ENCODE measurements around the gene PPFIA3.
"Not testable (repeated sequence)": the region's sequence is repeated elsewhere in the genome, so short reads cannot be mapped to it uniquely, and the experiment has no call there.

Gene PPFIA3

GRCh38 chr19:49150106-49150943 is 31.0 kb downstream of the PPFIA3 start:
- DNase-seq (ENCODE audit: low read depth), result peak; percentile 49

GRCh38 chr19:49150944-49151243 is 31.6 kb downstream of the PPFIA3 start:
- no peak for DNase-seq (ENCODE audit: low read depth)

- DNase-seq (ENCODE audit: low read depth), result no peak
Observed at GRCh38 chr19:49151267-49152118, 32.1 kb downstream of the PPFIA3 start.

GRCh38 chr19:49152119-49152550 is 32.8 kb downstream of the PPFIA3 start:
- DNase-seq (ENCODE audit: low read depth), result no peak

DNA sequence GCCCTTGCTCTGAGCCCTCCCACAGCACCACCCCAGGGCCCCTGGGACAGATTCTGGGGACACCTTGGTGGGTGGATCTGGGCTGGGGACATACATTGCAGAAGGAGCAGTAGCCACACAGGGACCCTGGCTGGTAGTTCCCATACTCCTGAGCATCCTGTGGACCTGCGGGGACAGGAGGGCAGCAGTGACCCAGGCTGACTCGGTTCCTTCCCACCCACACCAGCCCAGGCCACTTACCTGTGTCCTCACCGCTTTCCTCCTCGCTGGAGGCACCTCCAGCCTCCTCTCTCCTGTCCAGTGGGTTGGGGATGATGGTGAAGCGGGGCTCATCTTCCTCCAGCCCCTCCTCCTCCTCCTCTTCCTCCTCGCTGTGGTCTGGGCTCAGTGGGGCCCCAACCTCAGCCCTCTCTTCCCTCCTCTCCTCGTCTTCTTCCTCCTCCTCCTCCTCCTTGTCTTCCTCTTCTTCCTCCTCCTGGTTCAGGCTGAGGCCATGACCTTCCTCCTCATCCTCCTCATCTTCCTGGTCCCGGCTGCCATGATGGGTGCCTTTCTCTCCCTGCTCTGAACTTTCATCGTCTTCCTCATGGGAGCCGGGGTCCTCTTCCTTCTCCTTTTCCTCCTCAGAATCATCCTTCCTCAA is 33.9 kb downstream of the PPFIA3 start:
- DNase-seq (ENCODE audit: low read depth), result no peak

DNA sequence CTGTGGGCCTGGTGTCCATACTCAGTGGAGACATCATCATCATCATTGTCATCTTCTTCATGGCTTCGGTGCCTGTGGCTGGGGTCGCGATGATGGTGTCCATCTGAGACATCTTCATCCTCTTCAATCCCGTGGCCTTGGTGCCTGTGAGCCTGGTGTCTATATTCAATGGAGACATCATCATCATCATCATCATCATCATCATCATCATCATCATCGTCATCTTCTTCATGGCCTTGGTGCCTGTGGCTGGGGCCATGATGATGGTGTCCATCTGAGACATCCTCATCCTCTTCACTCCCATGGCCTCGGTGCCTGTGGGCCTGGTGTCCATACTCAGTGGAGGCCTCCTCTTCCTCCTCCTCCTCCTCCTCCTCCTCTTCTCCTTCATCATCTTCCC is 34.9 kb downstream of the PPFIA3 start:
- no peak for DNase-seq (ENCODE audit: low read depth)

- DNase-seq (ENCODE audit: low read depth), result no peak
Observed at GRCh38 chr19:49155005-49155819, 35.9 kb downstream of the PPFIA3 start, which contains the start of gene HRC. Gene HRC, minus strand, starts transcription at chr19:49155396. Its CDS starts 159 bp downstream, at chr19:49155237.

- no peak for DNase-seq (ENCODE audit: low read depth)
Observed at GRCh38 chr19:49155820-49156346, 36.5 kb downstream of the PPFIA3 start.

DNA sequence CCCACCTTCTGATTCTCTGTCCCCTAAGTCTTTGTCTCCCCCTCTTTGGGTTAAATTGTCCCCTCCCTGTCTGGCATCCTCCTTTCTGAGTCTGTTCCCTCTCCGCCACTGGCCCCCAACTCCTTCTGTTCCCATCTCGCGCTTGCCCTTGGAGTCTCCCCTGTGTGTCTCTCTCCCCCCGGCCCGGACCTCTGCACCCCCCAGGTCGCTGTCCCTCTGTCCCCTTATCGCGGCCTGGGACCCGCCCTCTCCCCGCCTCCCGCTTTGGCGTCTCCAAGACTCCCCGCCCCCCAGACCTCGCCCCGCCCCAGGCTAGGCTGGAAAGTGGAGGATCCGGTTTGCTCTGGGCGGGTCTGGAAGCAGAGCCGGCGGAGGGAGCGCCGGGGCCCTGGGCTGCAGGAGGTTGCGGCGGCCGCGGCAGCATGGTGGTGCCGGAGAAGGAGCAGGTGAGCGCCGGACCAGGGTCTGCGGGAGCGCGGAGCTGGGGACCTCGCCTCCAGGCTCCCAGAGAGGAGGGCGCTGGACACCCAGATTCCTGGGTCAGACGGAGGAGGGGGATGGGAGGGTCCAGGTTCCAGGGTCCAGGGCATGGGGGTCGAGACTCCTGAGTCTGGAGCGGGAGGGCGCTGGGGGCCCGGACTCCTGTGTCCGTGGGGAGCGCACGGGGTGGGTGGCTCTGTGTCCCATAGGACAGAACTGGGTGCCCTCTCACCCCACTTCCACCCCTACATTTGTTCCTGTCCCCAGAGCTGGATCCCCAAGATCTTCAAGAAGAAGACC is 38.3 kb downstream of the PPFIA3 start, which contains the start of gene TRPM4:
TSS of gene TRPM4 (plus strand) at position 348 of the 780 bp plus-strand sequence. CDS start at position 423, 75 bp downstream.
- DNase-seq (ENCODE audit: low read depth), result no peak

DNA sequence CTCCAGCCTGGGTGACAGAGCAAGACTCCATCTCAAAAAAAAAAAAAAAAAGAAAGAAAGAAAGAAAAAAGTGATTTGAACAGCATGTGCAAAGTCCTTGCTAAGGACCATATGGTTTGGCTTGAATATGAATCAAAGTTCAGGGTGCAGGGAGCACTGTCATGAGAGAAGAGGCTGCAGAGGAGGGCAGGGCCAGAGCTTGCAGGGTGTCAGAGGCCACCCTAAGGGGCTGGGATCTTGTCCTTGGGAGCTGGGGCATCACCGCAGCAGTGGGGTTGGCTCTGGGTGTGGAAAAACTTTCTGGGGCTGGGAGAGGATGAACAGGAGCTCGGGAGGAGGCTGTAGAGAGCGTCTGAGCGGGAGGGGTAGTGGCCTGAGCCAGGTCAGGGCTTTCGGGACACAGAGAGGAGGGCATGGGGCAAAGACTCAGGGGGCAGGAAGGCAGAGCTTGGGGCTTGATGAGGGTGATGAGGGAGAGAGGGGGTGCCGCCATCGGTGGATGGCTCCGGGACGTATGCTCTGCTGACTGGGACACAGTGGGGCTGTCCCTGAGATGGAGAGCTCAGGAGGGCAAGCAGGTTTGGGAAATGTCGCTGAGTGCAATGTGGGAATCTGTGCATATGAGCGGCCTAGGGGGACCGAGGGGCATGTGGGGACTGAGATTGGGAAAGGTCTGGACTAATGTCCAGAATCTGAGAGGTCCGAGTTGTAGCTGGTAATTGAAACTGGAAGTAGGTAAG is 41.3 kb downstream of the PPFIA3 start:
- no peak for DNase-seq (ENCODE audit: low read depth)

- DNase-seq (ENCODE audit: low read depth), result no peak
Observed at GRCh38 chr19:49161987-49162386, 42.6 kb downstream of the PPFIA3 start.

DNA sequence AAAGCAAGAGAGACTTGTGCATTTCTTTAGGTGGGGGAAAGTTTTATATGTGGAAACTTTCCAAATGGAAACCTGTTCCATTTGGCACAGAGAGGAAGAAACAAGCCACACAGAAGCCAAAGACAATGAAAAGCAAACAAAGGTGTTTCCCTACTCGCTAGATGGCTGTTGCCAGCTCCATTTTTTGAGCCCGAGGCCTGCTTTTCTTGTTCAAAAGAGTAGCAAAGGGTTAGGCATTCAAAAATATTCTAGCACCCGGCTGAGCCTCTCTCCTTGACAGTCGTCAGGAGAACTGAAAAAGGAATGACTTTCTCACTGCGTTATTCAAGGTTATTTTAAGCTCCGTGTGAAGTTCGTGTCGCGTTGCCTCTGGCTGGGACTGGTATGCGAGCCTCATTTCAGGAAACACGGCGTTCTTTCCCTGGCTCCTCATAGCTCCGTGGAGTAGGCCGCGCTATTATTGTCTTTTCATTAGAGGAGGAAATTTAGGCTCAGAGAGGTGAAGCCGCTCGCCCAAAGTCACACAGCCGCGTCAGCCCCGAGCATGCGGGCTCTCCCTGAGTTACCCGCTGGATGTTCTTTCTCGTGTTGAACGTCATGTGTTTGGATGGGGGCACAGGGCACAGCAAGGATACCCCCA is 45.9 kb downstream of the PPFIA3 start:
- DNase-seq (ENCODE audit: low read depth), result no peak

GRCh38 chr19:49165865-49166301 is 46.5 kb downstream of the PPFIA3 start:
- no peak for DNase-seq (ENCODE audit: low read depth)

DNA sequence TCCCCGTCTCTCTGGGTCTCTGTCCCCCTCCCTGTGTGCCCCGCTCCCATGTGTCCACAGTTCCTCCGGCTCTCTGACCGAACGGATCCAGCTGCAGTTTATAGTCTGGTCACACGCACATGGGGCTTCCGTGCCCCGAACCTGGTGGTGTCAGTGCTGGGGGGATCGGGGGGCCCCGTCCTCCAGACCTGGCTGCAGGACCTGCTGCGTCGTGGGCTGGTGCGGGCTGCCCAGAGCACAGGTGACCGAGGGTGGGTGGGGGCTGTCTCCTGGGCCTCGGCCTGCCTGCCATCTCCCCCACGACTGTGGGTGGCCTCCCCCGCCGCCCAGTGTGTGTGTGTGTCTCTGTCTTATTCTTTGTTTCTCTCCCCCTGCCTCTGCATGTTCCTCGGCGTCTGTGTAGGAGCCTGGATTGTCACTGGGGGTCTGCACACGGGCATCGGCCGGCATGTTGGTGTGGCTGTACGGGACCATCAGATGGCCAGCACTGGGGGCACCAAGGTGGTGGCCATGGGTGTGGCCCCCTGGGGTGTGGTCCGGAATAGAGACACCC is 48.6 kb downstream of the PPFIA3 start:
- no peak for DNase-seq (ENCODE audit: low read depth)

DNA sequence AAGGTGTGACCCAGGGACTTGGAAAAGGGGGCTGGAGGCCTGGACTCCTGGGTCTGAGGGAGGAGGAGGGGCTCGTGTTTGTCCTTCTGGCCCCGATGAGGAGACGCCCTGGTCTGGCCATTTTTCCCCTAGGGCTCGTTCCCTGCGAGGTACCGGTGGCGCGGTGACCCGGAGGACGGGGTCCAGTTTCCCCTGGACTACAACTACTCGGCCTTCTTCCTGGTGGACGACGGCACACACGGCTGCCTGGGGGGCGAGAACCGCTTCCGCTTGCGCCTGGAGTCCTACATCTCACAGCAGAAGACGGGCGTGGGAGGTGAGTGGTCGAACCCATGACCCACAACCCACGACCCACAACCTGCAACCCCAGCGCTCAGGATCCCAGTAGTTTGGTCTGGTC is 49.1 kb downstream of the PPFIA3 start:
- no peak for DNase-seq (ENCODE audit: low read depth)

DNA sequence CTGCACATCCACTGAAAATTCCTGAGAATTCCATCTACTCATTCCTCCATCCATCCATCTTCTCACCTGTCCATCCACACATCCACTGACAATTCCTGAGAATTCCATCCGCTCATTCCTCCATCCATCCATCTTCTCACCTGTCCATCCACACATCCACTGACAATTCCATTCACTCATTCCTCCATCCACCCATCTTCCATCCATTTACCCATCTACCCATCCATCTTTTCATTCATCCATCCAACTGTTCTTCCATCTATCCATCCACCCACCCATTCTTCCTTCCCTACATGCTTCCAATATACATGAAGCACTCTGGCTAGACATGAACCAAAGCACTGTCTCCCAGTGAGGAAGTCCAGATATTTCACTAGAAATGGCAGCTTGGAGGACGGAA is 53.9 kb downstream of the PPFIA3 start:
- no peak for DNase-seq (ENCODE audit: low read depth)

- DNase-seq (ENCODE audit: low read depth), result no peak
Observed at GRCh38 chr19:49180659-49181058, 61.3 kb downstream of the PPFIA3 start.

DNA sequence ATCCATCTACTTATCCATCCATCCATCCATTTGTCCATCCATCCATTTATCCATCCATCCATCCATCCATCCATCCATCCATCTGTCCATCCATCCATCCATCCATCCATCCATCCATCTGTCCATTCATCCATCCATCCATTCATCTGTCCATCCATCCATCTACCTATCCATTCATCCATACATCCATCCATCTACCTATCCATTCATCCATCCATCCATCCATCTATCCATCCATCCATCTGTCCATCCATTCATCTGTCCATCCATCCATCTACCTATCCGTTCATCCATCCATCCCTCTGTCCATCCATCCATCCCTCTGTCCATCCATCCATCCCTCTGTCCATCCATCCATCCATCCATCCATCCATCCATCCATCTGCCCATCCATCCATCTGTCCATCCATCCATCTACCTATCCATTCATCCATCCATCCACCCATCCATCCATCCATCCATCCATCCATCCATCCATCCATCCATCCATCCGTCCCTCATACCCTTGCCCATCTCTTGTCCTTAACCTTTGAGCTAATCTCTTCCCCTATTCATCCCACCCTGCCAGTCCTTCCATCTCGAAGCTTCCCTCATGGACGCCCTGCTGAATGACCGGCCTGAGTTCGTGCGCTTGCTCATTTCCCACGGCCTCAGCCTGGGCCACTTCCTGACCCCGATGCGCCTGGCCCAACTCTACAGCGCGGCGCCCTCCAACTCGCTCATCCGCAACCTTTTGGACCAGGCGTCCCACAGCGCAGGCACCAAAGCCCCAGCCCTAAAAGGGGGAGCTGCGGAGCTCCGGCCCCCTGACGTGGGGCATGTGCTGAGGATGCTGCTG is 62.9 kb downstream of the PPFIA3 start:
- DNase-seq (ENCODE audit: low read depth), result not testable (repeated sequence)

All from HS-5 (cell line).